Testis (tissue), 3 donors: ENCODE data around the gene SDF4. TPM values are rescaled to one million over a fixed set of nuclear protein-coding genes. Genes with fewer than 3 reads are reported as not detected.

Source experiments
- DNase-seq: peaks from one replicate; pipeline ENCODE4 v3.0.0-alpha.2; 2019
- H3K27ac ChIP-seq, 2 donors: fragments of 200-600 bp; sonication (generic); one replicate each; pipeline ENCODE4 v1.5.1; 2019
- H3K27me3 ChIP-seq: fragments of 200-600 bp; sonication (generic); one replicate; pipeline ENCODE4 v1.5.1; 2019
- H3K36me3 ChIP-seq: fragments of 200-600 bp; sonication (generic); one replicate; pipeline ENCODE4 v1.5.1; 2017; ENCODE audit warnings: low read depth; ENCODE audit errors: missing control alignments
- H3K4me1 ChIP-seq: fragments of 200-600 bp; sonication (generic); one replicate; pipeline ENCODE4 v1.5.1; 2019
- H3K4me3 ChIP-seq, 2 donors: fragments of 200-600 bp; sonication (generic); one replicate each; pipeline ENCODE4 v1.5.1; 2017 to 2019
- H3K9me3 ChIP-seq: fragments of 200-600 bp; sonication (generic); one replicate; pipeline ENCODE4 v1.5.1; 2017
- CTCF ChIP-seq, 3 experiments: fragments of 450-650 bp in 2 of 3; fragments of 200-600 bp in 1 of 3; sonication (generic) in 1 of 3; IDR thresholded peaks; one replicate each; pipeline ENCODE4 v1.5.1; 2016 to 2019; ENCODE audit warnings: antibody characterized with exemption in 3 of 3, mild to moderate bottlenecking in 2 of 3, moderate library complexity in 1 of 3
- POLR2A ChIP-seq: fragments of 450-650 bp; IDR thresholded peaks from one replicate; pipeline ENCODE4 v1.6.1; 2017; ENCODE audit warnings: antibody characterized with exemption, mild to moderate bottlenecking, moderate library complexity
- WGBS, 2 donors: methylation state at CpG; one replicate each; pipeline ENCODE4 v1.1.5; 2018; 5-methylcytosine and 5-hydroxymethylcytosine counted together
- intact Hi-C: fragments of 100-400 bp; cut with DNase I; formaldehyde crosslinking; loops from one replicate; pipeline ENCODE4 v1.15.1; 2023; ENCODE audit warnings: low total_unique reads
- polyA plus RNA-seq: library from polyadenylated mRNA; stranded (reverse); fragments of 350-450 nt; fragmentation: Illumina TruSeq; extraction: RNeasy Lipid Tissue Mini Kit (QIAGEN cat#74804); gene quantifications from one replicate; pipeline ENCODE4 v1.2.3, GENCODE V29; 2014; ENCODE audit warnings: low read depth, low replicate concordance; ENCODE audit not compliant: insufficient read depth
- total RNA-seq, 2 donors: library from RNA; depleted of rRNA; stranded (reverse); fragments of >200 nt; gene quantifications; one replicate each; pipeline ENCODE4 v1.2.3, GENCODE V29; 2016

SDF4 gene
- total and polyA plus RNA-seq, 3 donors from 2014 or later, result 146 to 167 (median 158) TPM

GRCh38 chr1:1267488-1268283, 35.9 kb upstream of the SDF4 start:
- Histone ChIP-seq H3K27me3 (no peaks in the 10 kb centered on the region), H3K9me3 (no peaks in the 10 kb centered on the region), H3K4me3 (no peak overlapping the region), H3K27ac (no peak overlapping the region), H3K36me3 (no peaks in the 10 kb centered on the region), H3K4me1 (peaks cover 29% of the 10 kb centered on the region)
- TF ChIP-seq CTCF (IDR thresholded peaks at IDR 0.05) (no peak), POLR2A (no peak)
- WGBS, 2 donors, result 92% methylated on average over 32 to 39 of the region's 39 CpGs
- intact Hi-C loops, result no loop called here
- DNase-seq, result no peak

- Histone ChIP-seq H3K27ac (no peak overlapping the region), H3K27me3 (no peaks in the 10 kb centered on the region), H3K4me1 (peaks cover 4% of the 10 kb centered on the region), H3K9me3 (no peaks in the 10 kb centered on the region), H3K36me3 (no peaks in the 10 kb centered on the region), H3K4me3 (no peak overlapping the region)
- TF ChIP-seq CTCF (IDR thresholded peaks at IDR 0.05) (no peak), POLR2A (no peak)
- intact Hi-C loops, result no loop called here
- no peak for DNase-seq
- 60 to 78% methylated on average over 8 to 10 of the region's 10 CpGs for WGBS, 2 donors
Measured at GRCh38 chr1:1264868-1265272, 33.1 kb upstream of the SDF4 start.

GRCh38 chr1:1264026-1264425, 32.2 kb upstream of the SDF4 start:
- Histone ChIP-seq H3K36me3 (no peaks in the 10 kb centered on the region), H3K27me3 (no peaks in the 10 kb centered on the region), H3K4me3 (no peak overlapping the region), H3K27ac (no peak overlapping the region), H3K4me1 (peaks cover 4% of the 10 kb centered on the region), H3K9me3 (no peaks in the 10 kb centered on the region)
- intact Hi-C loops, result no loop called here
- no peak for DNase-seq
- WGBS, 2 donors, result 90 to 91% methylated on average over 9 of the region's 9 CpGs
- TF ChIP-seq CTCF (IDR thresholded peaks at IDR 0.05) (no peak), POLR2A (no peak)

GRCh38 chr1:1262758-1263157, 31.0 kb upstream of the SDF4 start:
- WGBS, 2 donors, result 91 to 99% methylated on average over 5 to 8 of the region's 8 CpGs
- no peak overlapping the region for H3K27ac ChIP-seq
- no peaks in the 10 kb centered on the region for H3K4me1 ChIP-seq
- intact Hi-C loops, result no loop called here
- DNase-seq, result no peak
- H3K27me3 ChIP-seq, result no peaks in the 10 kb centered on the region
- no peaks in the 10 kb centered on the region for H3K9me3 ChIP-seq
- H3K36me3 ChIP-seq, result no peaks in the 10 kb centered on the region
- TF ChIP-seq CTCF (IDR thresholded peaks at IDR 0.05) (no peak), POLR2A (no peak)
- H3K4me3 ChIP-seq, result no peak overlapping the region

GRCh38 chr1:1262071-1262470, 30.3 kb upstream of the SDF4 start:
- intact Hi-C loops, result no loop called here
- 94 to 97% methylated on average over 17 of the region's 17 CpGs for WGBS, 2 donors
- TF ChIP-seq CTCF (IDR thresholded peaks at IDR 0.05) (no peak), POLR2A (no peak)
- H3K9me3 ChIP-seq, result no peaks in the 10 kb centered on the region
- H3K27me3 ChIP-seq, result no peaks in the 10 kb centered on the region
- no peaks in the 10 kb centered on the region for H3K4me1 ChIP-seq
- no peak for DNase-seq
- no peaks in the 10 kb centered on the region for H3K36me3 ChIP-seq
- no peak overlapping the region for H3K4me3 ChIP-seq
- no peak overlapping the region for H3K27ac ChIP-seq
